HG03575 (cell line): ENCODE data around the gene CMC2.

ENCODE experiments used
- ATAC-seq: cut with Tn5 transposase; IDR thresholded peaks from one replicate; pipeline ENCODE4 v1.9.1; 2021; ENCODE audit not compliant: unreplicated experiment, insufficient number of reproducible peaks, low FRiP score; ENCODE audit errors: extremely low read depth

CMC2 gene

GRCh38 chr16:81006813-81007695, at the start of gene CMC2, which contains the start of gene CENPN:
TSS of gene CMC2 (minus strand) at chr16:81006885. CDS start at chr16:80997394, 9,491 bp downstream.
TSS of gene CENPN (plus strand) at chr16:81007214. CDS start at chr16:81011940, 4,726 bp downstream.
- peak; percentile 68 for ATAC-seq

- no peak for ATAC-seq
These were observed 47.1 kb upstream of the CMC2 start for GRCh38 chr16:81053761-81054160.

GRCh38 chr16:81042821-81043220, 36.1 kb upstream of the CMC2 start:
- no peak for ATAC-seq

GRCh38 chr16:81041696-81042095, 35.0 kb upstream of the CMC2 start:
- no peak for ATAC-seq

- ATAC-seq = no peak
These were observed 34.2 kb upstream of the CMC2 start for GRCh38 chr16:81040842-81041241.

- ATAC-seq = no peak
These were observed 33.4 kb upstream of the CMC2 start for GRCh38 chr16:81040131-81040530.

- ATAC-seq = no peak
These were observed 30.2 kb upstream of the CMC2 start for GRCh38 chr16:81036751-81037350.

- no peak for ATAC-seq
These were observed 29.5 kb upstream of the CMC2 start for GRCh38 chr16:81035975-81036750.

GRCh38 chr16:81035398-81035974, 28.8 kb upstream of the CMC2 start, which contains the start of gene ATMIN:
TSS of gene ATMIN (plus strand) at chr16:81035842. CDS start at chr16:81035871, 29 bp downstream.
- no peak for ATAC-seq

GRCh38 chr16:81029930-81030604, 23.4 kb upstream of the CMC2 start:
- no peak for ATAC-seq

GRCh38 chr16:81026429-81026828, 19.7 kb upstream of the CMC2 start:
- no peak for ATAC-seq

- ATAC-seq = no peak
These were observed 11.8 kb upstream of the CMC2 start for GRCh38 chr16:81018496-81018895.

GRCh38 chr16:81014672-81015071, 8.0 kb upstream of the CMC2 start:
- ATAC-seq = no peak

- ATAC-seq = no peak
These were observed 6.3 kb upstream of the CMC2 start for GRCh38 chr16:81012974-81013373.

GRCh38 chr16:81008505-81008789, 1.8 kb upstream of the CMC2 start:
- no peak for ATAC-seq

- no peak for ATAC-seq
These were observed 373 bp downstream of the CMC2 start for GRCh38 chr16:81006211-81006812.

GRCh38 chr16:81005610-81006161, 999 bp downstream of the CMC2 start:
- no peak for ATAC-seq

- no peak for ATAC-seq
These were observed 1.9 kb downstream of the CMC2 start for GRCh38 chr16:81004646-81005353.
